Measurements from ENCODE around the gene AIFM2. TPM values are rescaled to one million over a fixed set of nuclear protein-coding genes. Genes with fewer than 3 reads are reported as not detected.
A peak's percentile ranks its signal among the peaks of the same experiment; 100 is the strongest.
"Not testable (repeated sequence)": the region's sequence is repeated elsewhere in the genome, so short reads cannot be mapped to it uniquely, and the experiment has no call there.

AIFM2 gene
- total RNA-seq, 4 donors from 2014 or later: 3.3 to 10.0 (median 6.7) TPM

DNA sequence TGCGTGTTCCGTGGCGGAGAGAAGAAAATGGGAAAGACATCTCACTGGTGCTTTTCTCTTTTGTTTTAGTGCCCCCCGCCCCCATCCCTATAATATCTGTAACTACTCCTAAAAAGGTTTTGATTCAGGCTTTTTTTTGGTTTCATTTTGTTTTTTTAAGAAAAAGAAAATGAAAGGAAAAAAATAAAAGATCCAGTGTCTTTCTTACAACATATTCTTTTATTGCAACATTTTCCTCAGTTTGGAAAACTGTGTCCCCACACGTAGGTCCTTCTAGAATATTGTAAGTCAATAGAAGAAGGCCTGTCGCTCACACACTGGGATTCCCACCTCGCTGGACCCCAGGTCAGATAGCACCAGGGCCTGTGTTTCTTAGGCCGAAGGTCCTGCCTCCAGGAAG lies 20.6 kb downstream of the AIFM2 start:
- H3K36me3 ChIP-seq: peaks cover 57% of the 10 kb centered on the region
- TF ChIP-seq POLR2AphosphoS5 (IDR thresholded peaks at IDR 0.05): no peak
- no peak for TF ChIP-seq POLR2A (IDR thresholded peaks at IDR 0.05)
- TF ChIP-seq, protein P1, sequence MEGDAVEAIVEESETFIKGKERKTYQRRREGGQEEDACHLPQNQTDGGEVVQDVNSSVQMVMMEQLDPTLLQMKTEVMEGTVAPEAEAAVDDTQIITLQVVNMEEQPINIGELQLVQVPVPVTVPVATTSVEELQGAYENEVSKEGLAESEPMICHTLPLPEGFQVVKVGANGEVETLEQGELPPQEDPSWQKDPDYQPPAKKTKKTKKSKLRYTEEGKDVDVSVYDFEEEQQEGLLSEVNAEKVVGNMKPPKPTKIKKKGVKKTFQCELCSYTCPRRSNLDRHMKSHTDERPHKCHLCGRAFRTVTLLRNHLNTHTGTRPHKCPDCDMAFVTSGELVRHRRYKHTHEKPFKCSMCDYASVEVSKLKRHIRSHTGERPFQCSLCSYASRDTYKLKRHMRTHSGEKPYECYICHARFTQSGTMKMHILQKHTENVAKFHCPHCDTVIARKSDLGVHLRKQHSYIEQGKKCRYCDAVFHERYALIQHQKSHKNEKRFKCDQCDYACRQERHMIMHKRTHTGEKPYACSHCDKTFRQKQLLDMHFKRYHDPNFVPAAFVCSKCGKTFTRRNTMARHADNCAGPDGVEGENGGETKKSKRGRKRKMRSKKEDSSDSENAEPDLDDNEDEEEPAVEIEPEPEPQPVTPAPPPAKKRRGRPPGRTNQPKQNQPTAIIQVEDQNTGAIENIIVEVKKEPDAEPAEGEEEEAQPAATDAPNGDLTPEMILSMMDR (IDR thresholded peaks at IDR 0.05): no peak
- no peak for TF ChIP-seq EP300 (IDR thresholded peaks at IDR 0.05)
- DNase-seq (ENCODE audit: low spot score in 2 of 2): no peak

DNA sequence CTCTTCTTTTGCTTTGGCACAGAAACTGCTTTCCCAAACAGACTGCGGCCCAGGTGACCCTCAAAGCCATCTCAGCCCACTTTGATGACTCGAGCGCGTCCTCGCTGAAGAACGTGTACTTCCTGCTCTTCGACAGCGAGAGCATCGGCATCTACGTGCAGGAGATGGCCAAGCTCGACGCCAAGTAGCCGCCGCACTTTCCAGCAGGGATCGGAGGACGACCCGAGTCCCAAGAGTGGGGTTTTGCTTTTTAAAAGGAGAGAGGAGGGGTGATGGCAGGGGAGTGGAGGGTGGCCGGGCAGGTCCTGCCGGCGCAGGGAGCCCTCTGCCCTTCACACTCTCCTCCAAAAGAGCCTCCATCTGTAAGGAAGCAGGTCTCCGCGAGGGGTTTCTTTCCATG lies 21.1 kb downstream of the AIFM2 start:
- Histone ChIP-seq H3K4me3 (no peak overlapping the region), H3K4me1 (no peaks in the 10 kb centered on the region), H3K27me3 (no peaks in the 10 kb centered on the region), H3K27ac (no peak overlapping the region), H3K36me3 (peaks cover 57% of the 10 kb centered on the region), H3K9me3 (no peaks in the 10 kb centered on the region)
- TF ChIP-seq POLR2A (IDR thresholded peaks at IDR 0.05) (no peak), EP300 (IDR thresholded peaks at IDR 0.05) (no peak), POLR2AphosphoS5 (IDR thresholded peaks at IDR 0.05) (no peak)
- TF ChIP-seq, protein P1 (IDR thresholded peaks at IDR 0.05): no peak
- 92% methylated on average over 22 of the region's 22 CpGs for WGBS
- no peak for DNase-seq (ENCODE audit: low spot score in 2 of 2)

More for the DNA sequence above, 20.6 kb downstream of the AIFM2 start:
- WGBS: 92% methylated on average over 8 of the region's 8 CpGs
- H3K27me3 ChIP-seq: no peaks in the 10 kb centered on the region
- H3K4me1 ChIP-seq: no peaks in the 10 kb centered on the region
- H3K4me3 ChIP-seq: no peak overlapping the region
- H3K27ac ChIP-seq: no peak overlapping the region
- no peaks in the 10 kb centered on the region for H3K9me3 ChIP-seq

DNA sequence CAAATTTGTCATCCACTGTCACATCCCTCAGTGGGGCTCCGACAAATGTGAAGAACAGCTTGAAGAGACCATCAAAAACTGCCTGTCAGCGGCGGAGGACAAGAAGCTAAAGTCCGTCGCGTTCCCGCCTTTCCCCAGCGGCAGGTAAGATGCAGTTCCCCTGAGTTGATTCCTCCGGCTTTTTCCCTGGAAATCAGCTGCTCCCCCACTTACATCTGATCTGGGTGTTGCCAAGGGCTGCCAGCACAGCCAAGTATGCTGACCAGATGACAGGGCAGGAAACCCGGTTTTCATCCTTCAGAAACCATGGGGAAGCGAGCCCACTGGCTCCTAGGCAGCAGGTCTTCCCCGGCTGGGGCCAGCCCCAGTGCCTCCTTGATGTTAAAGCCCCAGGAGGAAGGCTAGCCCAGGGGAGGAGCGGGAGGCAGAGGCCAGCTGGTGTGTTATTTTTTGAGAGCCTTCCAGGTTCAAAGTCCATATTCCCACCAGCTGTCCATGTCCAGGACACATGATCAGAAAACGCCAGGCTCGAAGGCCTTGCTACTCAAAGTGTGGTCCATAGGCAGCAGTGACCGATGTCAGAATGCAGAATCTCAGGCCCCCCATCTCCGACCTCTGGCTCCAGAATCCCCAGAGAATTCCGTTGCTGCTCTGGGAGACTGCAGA lies 23.4 kb downstream of the AIFM2 start:
- Histone ChIP-seq H3K4me3 (no peak overlapping the region), H3K36me3 (peaks cover 45% of the 10 kb centered on the region), H3K4me1 (no peaks in the 10 kb centered on the region), H3K27me3 (no peaks in the 10 kb centered on the region), H3K9me3 (no peaks in the 10 kb centered on the region), H3K27ac (no peak overlapping the region)
- no peak for DNase-seq (ENCODE audit: low spot score in 2 of 2)
- WGBS: 90% methylated on average over 15 of the region's 18 CpGs
- TF ChIP-seq POLR2AphosphoS5 (IDR thresholded peaks at IDR 0.05) (no peak), EP300 (IDR thresholded peaks at IDR 0.05) (no peak), POLR2A (IDR thresholded peaks at IDR 0.05) (no peak)
- TF ChIP-seq, protein P1 (IDR thresholded peaks at IDR 0.05): no peak

DNA sequence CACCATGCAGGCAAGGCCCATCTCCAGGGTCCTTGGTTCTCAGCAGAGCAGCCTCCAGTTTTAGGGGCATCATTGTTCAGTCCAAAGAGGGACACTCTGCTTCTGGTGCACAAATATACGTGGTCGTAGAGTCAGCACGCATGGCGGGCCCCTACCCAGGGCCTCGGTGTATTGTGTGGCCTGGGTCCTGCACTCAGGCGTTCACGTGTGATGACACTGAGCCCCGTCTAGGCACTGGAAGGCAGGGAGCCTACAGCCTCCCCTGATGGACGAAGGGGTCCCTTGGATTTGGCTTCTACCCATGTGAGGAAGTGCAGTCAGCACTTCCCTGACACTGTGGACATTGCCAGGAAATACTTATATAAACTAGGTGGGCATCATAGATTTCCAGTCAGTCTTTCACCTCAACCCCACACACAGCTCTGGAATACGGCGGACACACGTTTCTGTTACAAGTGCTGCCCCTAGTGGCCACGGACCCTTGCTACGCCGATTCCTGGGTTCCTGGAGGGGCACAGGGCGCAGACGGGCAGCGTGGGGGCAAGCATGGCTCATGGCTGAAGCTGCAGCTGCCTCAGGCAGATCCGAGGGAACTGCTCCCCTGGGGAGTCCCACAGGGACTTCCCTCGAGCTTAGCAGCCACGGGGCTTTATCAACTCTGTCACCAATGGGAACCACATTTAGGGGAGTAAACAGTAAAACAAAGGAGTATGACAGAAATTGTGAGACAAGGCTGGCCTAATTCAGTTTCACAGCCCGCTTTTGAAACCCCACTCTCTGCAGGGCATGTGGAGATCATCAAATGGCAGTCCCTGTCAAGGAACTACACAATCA lies 25.4 kb downstream of the AIFM2 start:
- TF ChIP-seq POLR2AphosphoS5 (IDR thresholded peaks at IDR 0.05): no peak
- TF ChIP-seq, protein P1 (IDR thresholded peaks at IDR 0.05): peak in 1 of 2 donors; percentile 17
- H3K9me3 ChIP-seq: no peaks in the 10 kb centered on the region
- no peak for DNase-seq (ENCODE audit: low spot score in 2 of 2)
- 82% methylated on average over 13 of the region's 22 CpGs for WGBS
- H3K4me1 ChIP-seq: no peaks in the 10 kb centered on the region
- H3K27ac ChIP-seq: no peak overlapping the region
- H3K4me3 ChIP-seq: no peak overlapping the region
- H3K36me3 ChIP-seq: peaks cover 25% of the 10 kb centered on the region
- no peaks in the 10 kb centered on the region for H3K27me3 ChIP-seq

DNA sequence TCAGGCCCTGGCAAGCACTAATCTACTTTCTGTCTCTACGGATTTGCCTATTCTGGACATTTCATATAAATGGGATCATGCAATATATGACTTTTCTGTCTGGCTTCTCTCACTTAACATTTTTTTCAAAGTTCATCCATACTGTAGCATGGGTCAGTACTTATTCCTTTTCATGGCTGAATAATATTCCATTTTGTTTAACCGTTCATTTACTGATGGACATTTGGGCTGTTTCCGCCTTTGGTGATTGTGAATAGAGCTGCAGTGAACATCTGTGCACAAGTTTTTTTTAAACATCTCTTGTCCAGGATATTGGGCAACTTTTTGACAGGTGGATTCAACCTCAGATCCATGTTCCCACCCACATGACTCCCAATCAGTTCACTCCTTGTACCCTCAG lies 31.0 kb downstream of the AIFM2 start:
- Histone ChIP-seq H3K4me3 (no peak overlapping the region), H3K9me3 (no peaks in the 10 kb centered on the region), H3K36me3 (peaks cover 13% of the 10 kb centered on the region), H3K4me1 (no peaks in the 10 kb centered on the region), H3K27ac (no peak overlapping the region), H3K27me3 (no peaks in the 10 kb centered on the region)
- no peak for DNase-seq (ENCODE audit: low spot score in 2 of 2)
- 82% methylated on average over 3 of the region's 3 CpGs for WGBS
- TF ChIP-seq, protein P1 (IDR thresholded peaks at IDR 0.05): no peak
- no peak for TF ChIP-seq POLR2AphosphoS5 (IDR thresholded peaks at IDR 0.05)
- no peak for TF ChIP-seq POLR2A (IDR thresholded peaks at IDR 0.05)
- no peak for TF ChIP-seq EP300 (IDR thresholded peaks at IDR 0.05)

DNA sequence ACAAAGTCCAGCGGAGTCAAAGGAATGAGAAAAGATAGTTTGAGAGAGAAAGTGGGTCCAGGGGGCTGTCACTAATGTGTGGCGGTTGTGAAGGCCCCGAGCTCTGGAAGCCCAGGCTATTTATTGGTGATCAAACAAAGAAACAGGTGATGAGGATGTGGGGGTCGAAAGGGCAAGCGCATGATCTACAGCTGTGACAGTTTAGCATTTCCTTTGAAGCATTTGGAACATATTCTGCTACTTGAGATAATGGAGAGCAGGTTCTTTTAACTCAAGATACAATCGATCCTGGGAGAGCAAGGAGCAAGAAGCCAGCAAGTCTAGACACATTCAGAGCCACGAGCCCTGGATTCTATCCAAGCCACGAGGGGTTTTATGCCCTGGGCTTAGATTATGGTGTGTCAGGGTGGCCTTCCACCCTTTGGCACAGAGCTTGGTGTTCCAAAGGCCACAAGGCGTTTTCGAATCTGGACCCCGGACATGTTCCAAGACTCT lies 31.5 kb downstream of the AIFM2 start:
- DNase-seq (ENCODE audit: low spot score in 2 of 2); H3K9me3 ChIP-seq; H3K4me1 ChIP-seq; H3K27me3 ChIP-seq; H3K4me3 ChIP-seq; H3K27ac ChIP-seq: not testable (repeated sequence)
- WGBS: 68% methylated on average over 11 of the region's 11 CpGs
- peaks cover 13% of the 10 kb centered on the region for H3K36me3 ChIP-seq
